Right lobe of liver (tissue), 6 donors: Measurements from ENCODE around the gene STKLD1. TPM values are rescaled to one million over a fixed set of nuclear protein-coding genes. Genes with fewer than 3 reads are reported as not detected.
A peak's percentile ranks its signal among the peaks of the same experiment; 100 is the strongest.

Experiments used
- ATAC-seq, 4 donors: fragments of 200-7000 bp; cut with Tn5 transposase; one replicate each; pipeline ENCODE4 v1.9.1; 2020; ENCODE audit warnings: mild to moderate bottlenecking in 4 of 4, moderate library complexity in 4 of 4
- DNase-seq, 3 donors: peaks; one replicate each; pipeline ENCODE4 v3.0.0-alpha.2; 2020
- H3K27ac ChIP-seq, 3 donors: fragments of 200-600 bp; one replicate each; pipeline ENCODE4 v1.8.0; 2022
- H3K27me3 ChIP-seq, 2 donors: fragments of 200-600 bp; one replicate each; pipeline ENCODE4 v1.8.0; 2022
- H3K36me3 ChIP-seq, 4 donors: fragments of 200-600 bp; sonication (generic) in 1 of 4; one replicate each; pipeline versions ENCODE4 v1.5.1 to v1.8.0; 2017 to 2022; ENCODE audit warnings: control low read depth in 1 of 4
- H3K4me1 ChIP-seq, 4 donors: fragments of 200-600 bp; sonication (generic) in 1 of 4; one replicate each; pipeline versions ENCODE4 v1.5.1 to v1.8.0; 2017 to 2022; ENCODE audit warnings: control low read depth in 1 of 4
- H3K4me3 ChIP-seq, 3 donors: fragments of 200-600 bp; one replicate each; pipeline ENCODE4 v1.8.0; 2022
- H3K9me3 ChIP-seq, 4 donors: fragments of 200-600 bp; sonication (generic) in 1 of 4; one replicate each; pipeline versions ENCODE4 v1.5.1 to v1.8.0; 2017 to 2022; ENCODE audit warnings: control low read depth in 1 of 4
- POLR2A ChIP-seq: fragments of 450-650 bp; IDR thresholded peaks from one replicate; pipeline ENCODE4 v1.6.1; 2017; ENCODE audit warnings: antibody characterized with exemption, mild to moderate bottlenecking
- WGBS: methylation state at CpG from one replicate; pipeline ENCODE4 v1.1.6; 2018; ENCODE audit warnings: low coverage, low lambda C conversion rate; ENCODE audit not compliant: insufficient coverage; ENCODE audit errors: missing lambda C conversion rate; 5-methylcytosine and 5-hydroxymethylcytosine counted together
- intact Hi-C, 2 donors: fragments of 100-400 bp; cut with DNase I; formaldehyde crosslinking; loops; one replicate each; pipeline versions ENCODE4 v1.11.2 to v1.14.1; 2022
- total RNA-seq, 6 experiments: library from RNA; depleted of rRNA in 2 of 6; stranded (reverse); fragments of >200 nt in 2 of 6; fragmentation: NEBNext Ultra II Directional in 3 of 6; extraction: Animal tissue kit (Norgen Biotek cat#: 25700) in 3 of 6; gene quantifications; one replicate each; pipeline versions ENCODE4 v1.1.0 to v1.2.4, GENCODE V29; 2016 to 2023
- TF ChIP-seq, protein P1 (sequence below), 4 donors: fragments of 200-600 bp in 3 of 4; fragments of 450-650 bp in 1 of 4; IDR thresholded peaks; one replicate each; pipeline versions ENCODE4 v1.5.1 to v1.8.0; 2016 to 2022; ENCODE audit warnings: antibody characterized with exemption in 4 of 4, mild to moderate bottlenecking in 2 of 4
- donor health status: DM: no; HTN: yes; CAD: no.
- donor health status: DM: no; HTN: no; CAD: no.
- donor health status: DM: no; HTN: no; CAD: no.
- donor health status: DM: no; HTN: yes; CAD: no.
- donor health status: DM: no; HTN: yes; CAD: no.

Gene STKLD1
- total RNA-seq, 6 experiments from 2014 or later = 0.43 to 2.6 (median 0.81) TPM; not detected in 1

- WGBS = 48% methylated on average over 5 of the region's 7 CpGs
- Histone ChIP-seq H3K9me3 (no peaks in the 10 kb centered on the region), H3K27ac (peak overlapping the region in 2 of 3 donors; percentile 2 to 65), H3K27me3 (no peaks in the 10 kb centered on the region), H3K4me3 (no peak overlapping the region), H3K36me3 (peaks cover 0 to 36% (median 22%) of the 10 kb centered on the region in 4 donors), H3K4me1 (peaks cover 0 to 67% (median 36%) of the 10 kb centered on the region in 4 donors)
- no peak for DNase-seq
- no peak for ATAC-seq
- intact Hi-C loops = no loop called here
- TF ChIP-seq POLR2A = no peak
Measured at GRCh38 chr9:133369933-133370332, 6.2 kb upstream of the STKLD1 start.

GRCh38 chr9:133370685-133371084, 5.5 kb upstream of the STKLD1 start:
- peak; percentile 69 to 80 (median 74) for ATAC-seq
- intact Hi-C loops = no loop called here
- TF ChIP-seq, protein P1, sequence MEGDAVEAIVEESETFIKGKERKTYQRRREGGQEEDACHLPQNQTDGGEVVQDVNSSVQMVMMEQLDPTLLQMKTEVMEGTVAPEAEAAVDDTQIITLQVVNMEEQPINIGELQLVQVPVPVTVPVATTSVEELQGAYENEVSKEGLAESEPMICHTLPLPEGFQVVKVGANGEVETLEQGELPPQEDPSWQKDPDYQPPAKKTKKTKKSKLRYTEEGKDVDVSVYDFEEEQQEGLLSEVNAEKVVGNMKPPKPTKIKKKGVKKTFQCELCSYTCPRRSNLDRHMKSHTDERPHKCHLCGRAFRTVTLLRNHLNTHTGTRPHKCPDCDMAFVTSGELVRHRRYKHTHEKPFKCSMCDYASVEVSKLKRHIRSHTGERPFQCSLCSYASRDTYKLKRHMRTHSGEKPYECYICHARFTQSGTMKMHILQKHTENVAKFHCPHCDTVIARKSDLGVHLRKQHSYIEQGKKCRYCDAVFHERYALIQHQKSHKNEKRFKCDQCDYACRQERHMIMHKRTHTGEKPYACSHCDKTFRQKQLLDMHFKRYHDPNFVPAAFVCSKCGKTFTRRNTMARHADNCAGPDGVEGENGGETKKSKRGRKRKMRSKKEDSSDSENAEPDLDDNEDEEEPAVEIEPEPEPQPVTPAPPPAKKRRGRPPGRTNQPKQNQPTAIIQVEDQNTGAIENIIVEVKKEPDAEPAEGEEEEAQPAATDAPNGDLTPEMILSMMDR (IDR thresholded peaks at IDR 0.05) = no peak
- TF ChIP-seq POLR2A = peak; percentile 62
- H3K9me3 ChIP-seq = no peaks in the 10 kb centered on the region
- peaks cover 0 to 67% (median 36%) of the 10 kb centered on the region in 4 donors for H3K4me1 ChIP-seq
- H3K4me3 ChIP-seq = peak overlapping the region in 1 of 3 donors; percentile 3
- peak; percentile 59 to 85 (median 79) for DNase-seq
- WGBS = 33% methylated on average over 5 of the region's 9 CpGs
- no peaks in the 10 kb centered on the region for H3K27me3 ChIP-seq
- H3K36me3 ChIP-seq = peaks cover 0 to 28% (median 15%) of the 10 kb centered on the region in 4 donors
- peak overlapping the region in 2 of 3 donors; percentile 2 to 65 for H3K27ac ChIP-seq

- Histone ChIP-seq H3K27ac (peak overlapping the region in 2 of 3 donors; percentile 23 to 65), H3K4me3 (no peak overlapping the region), H3K27me3 (no peaks in the 10 kb centered on the region), H3K36me3 (peaks cover 0 to 24% (median 12%) of the 10 kb centered on the region in 4 donors), H3K9me3 (no peaks in the 10 kb centered on the region), H3K4me1 (peaks cover 0 to 67% (median 36%) of the 10 kb centered on the region in 4 donors)
- 57% methylated on average over 6 of the region's 12 CpGs for WGBS
- intact Hi-C loops = no loop called here
- no peak for TF ChIP-seq POLR2A
- TF ChIP-seq, protein P1 (IDR thresholded peaks at IDR 0.05) = no peak
- no peak for ATAC-seq
- no peak for DNase-seq
Measured at GRCh38 chr9:133371261-133371711, 4.9 kb upstream of the STKLD1 start.

GRCh38 chr9:133372144-133372543, 4.0 kb upstream of the STKLD1 start:
- peak in 1 of 4 donors; percentile 3 for ATAC-seq
- DNase-seq = peak in 2 of 3 donors; percentile 76 to 83
- H3K27me3 ChIP-seq = no peaks in the 10 kb centered on the region
- TF ChIP-seq, protein P1 (IDR thresholded peaks at IDR 0.05) = no peak
- peaks cover 0 to 15% (median 6%) of the 10 kb centered on the region in 4 donors for H3K36me3 ChIP-seq
- peaks cover 0 to 73% (median 36%) of the 10 kb centered on the region in 4 donors for H3K4me1 ChIP-seq
- WGBS = 10% methylated on average over 1 of the region's 7 CpGs
- intact Hi-C loops = no loop called here
- H3K9me3 ChIP-seq = no peaks in the 10 kb centered on the region
- no peak overlapping the region for H3K4me3 ChIP-seq
- peak overlapping the region in 1 of 3 donors; percentile 65 for H3K27ac ChIP-seq

GRCh38 chr9:133374612-133375115, 1.5 kb upstream of the STKLD1 start:
- 2% methylated on average over 12 of the region's 12 CpGs for WGBS
- intact Hi-C loops = no loop called here

More at GRCh38 chr9:133374612-133375115, 1.5 kb upstream of the STKLD1 start:
- ATAC-seq = peak in 1 of 4 donors; percentile 8
- DNase-seq = no peak
- Histone ChIP-seq H3K27ac (peak overlapping the region; percentile 96 to 99 (median 98)), H3K4me3 (peak overlapping the region; percentile 98 to 99 (median 99)), H3K4me1 (peaks cover 0 to 52% (median 25%) of the 10 kb centered on the region in 4 donors), H3K9me3 (no peaks in the 10 kb centered on the region), H3K27me3 (no peaks in the 10 kb centered on the region), H3K36me3 (peaks cover 0 to 12% (median 2%) of the 10 kb centered on the region in 4 donors)
- TF ChIP-seq POLR2A = no peak
- TF ChIP-seq, protein P1 (IDR thresholded peaks at IDR 0.05) = no peak
